ENCODE results near the gene ESF1. TPM values are rescaled to one million over a fixed set of nuclear protein-coding genes. Genes with fewer than 3 reads are reported as not detected.

Gene ESF1
- total and polyA plus RNA-seq, 9 of the 15 experiments (the other 6 are each of a cell fraction or from before 2014, with no cell fraction given) = 7.0 to 30.4 (median 18.6) TPM

DNA sequence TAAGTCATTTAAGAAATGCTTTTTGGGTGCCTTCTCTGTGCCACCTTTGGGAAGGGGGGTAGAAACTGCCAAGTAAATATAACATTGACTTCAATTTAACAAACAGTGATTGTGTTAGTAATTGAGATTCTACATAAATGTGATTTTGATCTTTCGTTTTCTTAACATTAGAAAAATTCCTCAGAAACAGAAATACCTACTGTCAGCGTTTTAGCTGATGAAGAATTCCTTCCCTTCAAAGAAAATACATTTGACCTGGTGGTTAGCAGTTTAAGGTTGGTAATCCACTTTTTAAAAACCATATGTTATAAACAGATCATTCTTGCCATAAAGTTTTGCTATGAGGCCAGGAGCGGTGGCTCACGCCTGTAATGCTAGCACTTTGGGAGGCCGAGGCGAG is 9.9 kb upstream of the ESF1 start:
- DNase-seq (ENCODE audit: extremely low read depth in 1 of 4, low spot score in 3 of 4) (no peak), FAIRE-seq (no peak), ATAC-seq (no peak)
- Histone ChIP-seq H3K4me2 (ENCODE audit: insufficient read depth, low read length) (no peak overlapping the region), H3K36me3 (ENCODE audit: control insufficient read depth, insufficient read depth, low read length) (peaks cover 92% of the 10 kb centered on the region), H3K4me3 (no peak overlapping the region), H3K9me3 (replicated peaks; ENCODE audit: control insufficient read depth, insufficient read depth, low read depth, low read length) (no peaks in the 10 kb centered on the region), H3K4me1 (replicated peaks in 1 of 2; ENCODE audit: control insufficient read depth in 2 of 2, insufficient read depth in 2 of 2, low read length in 2 of 2) (no peaks in the 10 kb centered on the region), H2AFZ (ENCODE audit: low read depth, low read length) (no peak overlapping the region), H3K27me3 (ENCODE audit: control insufficient read depth in 2 of 2, insufficient read depth in 2 of 2, low read length in 2 of 2) (no peaks in the 10 kb centered on the region), H3K27ac (ENCODE audit: extremely low read depth, low read depth, low read length) (no peak overlapping the region), H3K9ac (ENCODE audit: insufficient read depth in 1 of 2, low read depth in 2 of 2, low read length in 2 of 2) (no peak overlapping the region), H3K79me2 (ENCODE audit: control insufficient read depth, insufficient read depth, low read length) (no peaks in the 10 kb centered on the region), H3K9me1 (ENCODE audit: control insufficient read depth, insufficient read depth, low read length) (no peaks in the 10 kb centered on the region), H4K20me1 (replicated peaks; ENCODE audit: control insufficient read depth, insufficient read depth, low read length) (no peaks in the 10 kb centered on the region)
- ChIA-PET POLR2A (no interaction called here), CTCF (ENCODE audit: low intra/inter-chr PET ratio) (no interaction called here)
- WGBS (ENCODE audit: insufficient coverage, low coverage, missing lambda C conversion rate) = 100% methylated on average over 6 of the region's 6 CpGs
- intact Hi-C loops (cut with micrococcal nuclease) (no loop called here), in situ Hi-C loops (cut with MboI) (no loop called here)
- no TSS peak for BruUV-seq (replicated peaks)
- no peak for TF ChIP-seq NCOA1 (IDR thresholded peaks at IDR 0.05; ENCODE audit: low read depth)
- TF ChIP-seq, protein P1, sequence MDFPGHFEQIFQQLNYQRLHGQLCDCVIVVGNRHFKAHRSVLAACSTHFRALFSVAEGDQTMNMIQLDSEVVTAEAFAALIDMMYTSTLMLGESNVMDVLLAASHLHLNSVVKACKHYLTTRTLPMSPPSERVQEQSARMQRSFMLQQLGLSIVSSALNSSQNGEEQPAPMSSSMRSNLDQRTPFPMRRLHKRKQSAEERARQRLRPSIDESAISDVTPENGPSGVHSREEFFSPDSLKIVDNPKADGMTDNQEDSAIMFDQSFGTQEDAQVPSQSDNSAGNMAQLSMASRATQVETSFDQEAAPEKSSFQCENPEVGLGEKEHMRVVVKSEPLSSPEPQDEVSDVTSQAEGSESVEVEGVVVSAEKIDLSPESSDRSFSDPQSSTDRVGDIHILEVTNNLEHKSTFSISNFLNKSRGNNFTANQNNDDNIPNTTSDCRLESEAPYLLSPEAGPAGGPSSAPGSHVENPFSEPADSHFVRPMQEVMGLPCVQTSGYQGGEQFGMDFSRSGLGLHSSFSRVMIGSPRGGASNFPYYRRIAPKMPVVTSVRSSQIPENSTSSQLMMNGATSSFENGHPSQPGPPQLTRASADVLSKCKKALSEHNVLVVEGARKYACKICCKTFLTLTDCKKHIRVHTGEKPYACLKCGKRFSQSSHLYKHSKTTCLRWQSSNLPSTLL (IDR thresholded peaks at IDR 0.05) = no peak

DNA sequence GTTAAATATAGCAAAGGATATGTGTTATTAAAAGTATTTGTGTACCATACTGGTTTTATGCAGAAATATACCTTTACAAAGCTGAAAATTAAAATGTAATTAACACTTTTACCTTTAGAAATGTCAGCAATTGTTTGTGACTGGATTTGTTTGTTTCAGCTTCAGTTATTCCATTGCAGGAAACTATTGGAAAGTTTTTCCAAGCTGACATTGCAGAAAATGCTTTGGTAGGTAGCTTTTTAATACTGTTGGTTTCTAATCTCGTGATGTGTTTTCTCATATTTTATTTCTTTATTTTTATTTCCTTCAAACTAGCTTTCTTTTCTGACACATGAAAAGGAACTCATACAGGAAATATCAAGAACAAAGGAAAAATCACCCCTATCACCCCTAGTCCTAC is 8.3 kb upstream of the ESF1 start:
- no peak for ATAC-seq
- in situ Hi-C loops (cut with MboI) (no loop called here), intact Hi-C loops (cut with micrococcal nuclease) (no loop called here)
- no peaks in the 10 kb centered on the region for H3K4me1 ChIP-seq (replicated peaks in 1 of 2; ENCODE audit: control insufficient read depth in 2 of 2, insufficient read depth in 2 of 2, low read length in 2 of 2)
- peaks cover 93% of the 10 kb centered on the region for H3K36me3 ChIP-seq (ENCODE audit: control insufficient read depth, insufficient read depth, low read length)
- H3K9me1 ChIP-seq (ENCODE audit: control insufficient read depth, insufficient read depth, low read length) = no peaks in the 10 kb centered on the region
- peaks cover 5% of the 10 kb centered on the region for H3K79me2 ChIP-seq (ENCODE audit: control insufficient read depth, insufficient read depth, low read length)
- TF ChIP-seq SIX5 (IDR thresholded peaks at IDR 0.05; ENCODE audit: borderline replicate concordance in 1 of 2, insufficient read depth in 1 of 2, low read depth in 1 of 2, low read length in 2 of 2) = no peak
- TF ChIP-seq RFX7 (CRISPR knock-in tag; IDR thresholded peaks at IDR 0.05) = no peak
- no peak for TF ChIP-seq ETV6 (IDR thresholded peaks at IDR 0.05; ENCODE audit: borderline replicate concordance in 1 of 2, low read depth in 2 of 2, low read length in 1 of 2)
- TF ChIP-seq ETV6 (CRISPR knock-in tag; IDR thresholded peaks at IDR 0.05; ENCODE audit: borderline replicate concordance) = no peak
- no peak for TF ChIP-seq HDAC8 (tag; IDR thresholded peaks at IDR 0.05)
- TF ChIP-seq, protein P2, sequence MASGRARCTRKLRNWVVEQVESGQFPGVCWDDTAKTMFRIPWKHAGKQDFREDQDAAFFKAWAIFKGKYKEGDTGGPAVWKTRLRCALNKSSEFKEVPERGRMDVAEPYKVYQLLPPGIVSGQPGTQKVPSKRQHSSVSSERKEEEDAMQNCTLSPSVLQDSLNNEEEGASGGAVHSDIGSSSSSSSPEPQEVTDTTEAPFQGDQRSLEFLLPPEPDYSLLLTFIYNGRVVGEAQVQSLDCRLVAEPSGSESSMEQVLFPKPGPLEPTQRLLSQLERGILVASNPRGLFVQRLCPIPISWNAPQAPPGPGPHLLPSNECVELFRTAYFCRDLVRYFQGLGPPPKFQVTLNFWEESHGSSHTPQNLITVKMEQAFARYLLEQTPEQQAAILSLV (tag; IDR thresholded peaks at IDR 0.05) = no peak
- no peak for TF ChIP-seq FOXK1 (CRISPR knock-in tag; IDR thresholded peaks at IDR 0.05; ENCODE audit: borderline replicate concordance)
- TF ChIP-seq, protein P3, sequence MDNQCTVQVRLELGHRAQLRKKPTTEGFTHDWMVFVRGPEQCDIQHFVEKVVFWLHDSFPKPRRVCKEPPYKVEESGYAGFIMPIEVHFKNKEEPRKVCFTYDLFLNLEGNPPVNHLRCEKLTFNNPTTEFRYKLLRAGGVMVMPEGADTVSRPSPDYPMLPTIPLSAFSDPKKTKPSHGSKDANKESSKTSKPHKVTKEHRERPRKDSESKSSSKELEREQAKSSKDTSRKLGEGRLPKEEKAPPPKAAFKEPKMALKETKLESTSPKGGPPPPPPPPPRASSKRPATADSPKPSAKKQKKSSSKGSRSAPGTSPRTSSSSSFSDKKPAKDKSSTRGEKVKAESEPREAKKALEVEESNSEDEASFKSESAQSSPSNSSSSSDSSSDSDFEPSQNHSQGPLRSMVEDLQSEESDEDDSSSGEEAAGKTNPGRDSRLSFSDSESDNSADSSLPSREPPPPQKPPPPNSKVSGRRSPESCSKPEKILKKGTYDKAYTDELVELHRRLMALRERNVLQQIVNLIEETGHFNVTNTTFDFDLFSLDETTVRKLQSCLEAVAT (IDR thresholded peaks at IDR 0.05) = no peak
- no peak for TF ChIP-seq MAZ (CRISPR knock-in tag; conservative IDR thresholded peaks at IDR 0.05 in 1 of 2, IDR thresholded peaks at IDR 0.05 in 1 of 2)
- TF ChIP-seq ZNF561 (CRISPR knock-in tag; conservative IDR thresholded peaks at IDR 0.05) = no peak
- FAIRE-seq = no peak
- WGBS (ENCODE audit: insufficient coverage, low coverage, missing lambda C conversion rate) = 100% methylated on average over 1 of the region's 1 CpG
- no peaks in the 10 kb centered on the region for H4K20me1 ChIP-seq (replicated peaks; ENCODE audit: control insufficient read depth, insufficient read depth, low read length)
- H3K9ac ChIP-seq (ENCODE audit: insufficient read depth in 1 of 2, low read depth in 2 of 2, low read length in 2 of 2) = no peak overlapping the region
- no peak overlapping the region for H3K27ac ChIP-seq (ENCODE audit: extremely low read depth, low read depth, low read length)
- no peaks in the 10 kb centered on the region for H3K27me3 ChIP-seq (ENCODE audit: control insufficient read depth in 2 of 2, insufficient read depth in 2 of 2, low read length in 2 of 2)
- no peaks in the 10 kb centered on the region for H3K9me3 ChIP-seq (replicated peaks; ENCODE audit: control insufficient read depth, insufficient read depth, low read depth, low read length)
- POLR2A ChIA-PET = no interaction called here
- no peak for DNase-seq (ENCODE audit: extremely low read depth in 1 of 4, low spot score in 3 of 4)
- BruUV-seq (replicated peaks) = no TSS peak
- H2AFZ ChIP-seq (ENCODE audit: low read depth, low read length) = no peak overlapping the region
- CTCF ChIA-PET (ENCODE audit: low intra/inter-chr PET ratio) = no interaction called here
- no peak overlapping the region for H3K4me3 ChIP-seq
- H3K4me2 ChIP-seq (ENCODE audit: insufficient read depth, low read length) = no peak overlapping the region

Data from K562 (cell line).